Choroid plexus epithelial cell (primary cell): Measurements from ENCODE around the gene C1orf198.

Experiments
- DNase-seq: peaks from one replicate; pipeline ENCODE4 v3.0.0-alpha.2; 2010; ENCODE audit warnings: low read depth
- H3K4me3 ChIP-seq: 2 replicates; pipeline ENCODE4 v1.5.1; 2011; ENCODE audit warnings: low read depth, mild to moderate bottlenecking, control low read depth, low read length, moderate library complexity
- CTCF ChIP-seq: conservative IDR thresholded peaks from 2 replicates; pipeline ENCODE4 v1.5.1; 2011; ENCODE audit warnings: low read depth, mild to moderate bottlenecking, control low read depth, inconsistent platforms, low read length, moderate library complexity

C1orf198 gene

GRCh38 chr1:230807561-230808280, 60.6 kb downstream of the C1orf198 start:
- H3K4me3 ChIP-seq, result no peak overlapping the region
- no peak for DNase-seq
- TF ChIP-seq CTCF, result no peak

- TF ChIP-seq CTCF, result no peak
- DNase-seq, result no peak
- H3K4me3 ChIP-seq, result no peak overlapping the region
Measured at GRCh38 chr1:230807029-230807428, 61.3 kb downstream of the C1orf198 start.

GRCh38 chr1:230806552-230806951, 61.8 kb downstream of the C1orf198 start:
- no peak for TF ChIP-seq CTCF
- no peak for DNase-seq
- H3K4me3 ChIP-seq, result no peak overlapping the region

- TF ChIP-seq CTCF, result no peak
- no peak for DNase-seq
- no peak overlapping the region for H3K4me3 ChIP-seq
Measured at GRCh38 chr1:230804396-230804795, 63.9 kb downstream of the C1orf198 start.

GRCh38 chr1:230800891-230801840, 67.2 kb downstream of the C1orf198 start:
- DNase-seq, result peak; percentile 42
- no peak for TF ChIP-seq CTCF

GRCh38 chr1:230798491-230798890, 69.8 kb downstream of the C1orf198 start:
- DNase-seq, result no peak
- no peak for TF ChIP-seq CTCF
- no peak overlapping the region for H3K4me3 ChIP-seq

More at GRCh38 chr1:230800891-230801840, 67.2 kb downstream of the C1orf198 start:
- H3K4me3 ChIP-seq, result no peak overlapping the region
